Colonic mucosa (tissue), 4 donors: ENCODE data around the gene NEMP2. TPM values are rescaled to one million over a fixed set of nuclear protein-coding genes. Genes with fewer than 3 reads are reported as not detected.
A peak's percentile ranks its signal among the peaks of the same experiment; 100 is the strongest.

Source experiments
- DNase-seq: peaks from one replicate; pipeline ENCODE4 v3.0.0-alpha.2; 2020
- H3K27ac ChIP-seq: fragments of 200-600 bp; one replicate; pipeline ENCODE4 v1.8.0; 2021
- H3K27me3 ChIP-seq: fragments of 200-600 bp; one replicate; pipeline ENCODE4 v1.8.0; 2021
- H3K36me3 ChIP-seq: fragments of 200-600 bp; one replicate; pipeline ENCODE4 v1.8.0; 2021
- H3K4me1 ChIP-seq: fragments of 200-600 bp; one replicate; pipeline ENCODE4 v1.8.0; 2021; ENCODE audit warnings: mild to moderate bottlenecking
- H3K4me3 ChIP-seq: fragments of 200-600 bp; one replicate; pipeline ENCODE4 v1.8.0; 2021
- H3K9ac ChIP-seq, 2 donors: one replicate each; pipeline ENCODE4 v1.7.0; 2013; ENCODE audit warnings: control low read depth in 2 of 2, low read depth in 2 of 2, low read length in 2 of 2
- H3K9me3 ChIP-seq: fragments of 200-600 bp; one replicate; pipeline ENCODE4 v1.8.0; 2021
- CTCF ChIP-seq: fragments of 200-600 bp; IDR thresholded peaks from one replicate; pipeline ENCODE4 v1.8.0; 2022; ENCODE audit warnings: antibody characterized with exemption, mild to moderate bottlenecking
- intact Hi-C: fragments of 100-400 bp; cut with DNase I; formaldehyde crosslinking; loops from one replicate; pipeline ENCODE4 v1.14.1; 2022
- total RNA-seq, 2 donors: library from RNA; stranded (reverse); fragmentation: NEBNext Ultra II Directional in 1 of 2; extraction: Animal tissue kit (Norgen Biotek cat#: 25700) in 1 of 2; gene quantifications; one replicate each; pipeline ENCODE4 v1.2.1, GENCODE V29; 2021
- donor health status: healthy.
- donor health status: DM: no; HTN: no; CAD: no.
- donor health status: DM: no; HTN: no; CAD: no.

The NEMP2 gene
- total RNA-seq, 2 donors from 2014 or later, result 3.6 to 5.1 TPM

- TF ChIP-seq CTCF, result no peak
- Histone ChIP-seq H3K9ac (no peak overlapping the region), H3K4me1 (no peaks in the 10 kb centered on the region), H3K27ac (no peak overlapping the region), H3K9me3 (no peaks in the 10 kb centered on the region), H3K27me3 (no peaks in the 10 kb centered on the region), H3K4me3 (no peak overlapping the region), H3K36me3 (no peaks in the 10 kb centered on the region)
- intact Hi-C loops, result loop anchor here (5.0 kb wide), 1 partner anchor 115 kb away; no protein-coding TSS in a partner anchor
- no peak for DNase-seq
Observed at GRCh38 chr2:190537765-190538164, 3.2 kb upstream of the NEMP2 start.

GRCh38 chr2:190535586-190535985, 1.1 kb upstream of the NEMP2 start:
- Histone ChIP-seq H3K4me3 (peak overlapping the region; percentile 76), H3K36me3 (no peaks in the 10 kb centered on the region), H3K4me1 (no peaks in the 10 kb centered on the region), H3K27me3 (no peaks in the 10 kb centered on the region), H3K27ac (peak overlapping the region; percentile 93), H3K9me3 (no peaks in the 10 kb centered on the region), H3K9ac (peak overlapping the region in 1 of 2 donors; percentile 60)
- intact Hi-C loops, result loop anchor here (5.0 kb wide), 1 partner anchor 117 kb away; no protein-coding TSS in a partner anchor
- TF ChIP-seq CTCF, result no peak
- no peak for DNase-seq

- Histone ChIP-seq H3K27me3 (no peaks in the 10 kb centered on the region), H3K36me3 (no peaks in the 10 kb centered on the region), H3K4me3 (peak overlapping the region; percentile 76), H3K4me1 (no peaks in the 10 kb centered on the region), H3K9ac (peak overlapping the region; percentile 71 to 95), H3K27ac (peak overlapping the region; percentile 93), H3K9me3 (no peaks in the 10 kb centered on the region)
- no peak for TF ChIP-seq CTCF
- intact Hi-C loops, result loop anchor here (5.0 kb wide), 1 partner anchor 117 kb away; no protein-coding TSS in a partner anchor
- DNase-seq, result no peak
Observed at GRCh38 chr2:190535121-190535439, 558 bp upstream of the NEMP2 start.

- peak; percentile 53 for DNase-seq
- H3K27me3 ChIP-seq, result no peaks in the 10 kb centered on the region
- H3K36me3 ChIP-seq, result no peaks in the 10 kb centered on the region
- H3K4me3 ChIP-seq, result peak overlapping the region; percentile 76
- H3K9ac ChIP-seq, result peak overlapping the region; percentile 71 to 95
- H3K27ac ChIP-seq, result peak overlapping the region; percentile 93
- no peak for TF ChIP-seq CTCF
- H3K9me3 ChIP-seq, result no peaks in the 10 kb centered on the region
- H3K4me1 ChIP-seq, result no peaks in the 10 kb centered on the region
- intact Hi-C loops, result no loop called here
Observed at GRCh38 chr2:190533968-190534309, 583 bp downstream of the NEMP2 start.

- peak overlapping the region; percentile 93 for H3K27ac ChIP-seq
- no peaks in the 10 kb centered on the region for H3K27me3 ChIP-seq
- no peak for DNase-seq
- intact Hi-C loops, result no loop called here
- no peak for TF ChIP-seq CTCF
- no peaks in the 10 kb centered on the region for H3K36me3 ChIP-seq
- H3K4me3 ChIP-seq, result peak overlapping the region; percentile 76
- no peaks in the 10 kb centered on the region for H3K9me3 ChIP-seq
- H3K9ac ChIP-seq, result peak overlapping the region; percentile 71 to 95
- no peaks in the 10 kb centered on the region for H3K4me1 ChIP-seq
Observed at GRCh38 chr2:190533175-190533967, 1.2 kb downstream of the NEMP2 start.
